Keratinocyte (primary cell): ENCODE measurements around the gene CHP1. TPM values are rescaled to one million over a fixed set of nuclear protein-coding genes. Genes with fewer than 3 reads are reported as not detected.

ENCODE experiments used
- DNase-seq: peaks from one replicate; pipeline ENCODE4 v3.0.0-alpha.2; 2011; ENCODE audit warnings: low read depth, missing footprints, low spot score
- FAIRE-seq: peaks from 2 replicates; lab custom pipeline; 2011; peaks lifted over from hg19 to GRCh38; lab: Jason Lieb, UNC
- H2AFZ ChIP-seq: 2 replicates; pipeline ENCODE4 v1.6.0; 2012; ENCODE audit warnings: low read length, control low read depth, inconsistent platforms; ENCODE audit not compliant: control insufficient read depth
- H3K27ac ChIP-seq: 2 replicates; pipeline ENCODE4 v1.5.1; 2011; ENCODE audit warnings: low read length; ENCODE audit not compliant: control insufficient read depth, insufficient read depth
- H3K27me3 ChIP-seq: 3 replicates; pipeline ENCODE4 v1.6.0; 2011; ENCODE audit warnings: low read length; ENCODE audit not compliant: control insufficient read depth, insufficient read depth; ENCODE audit errors: extremely low read depth
- H3K36me3 ChIP-seq, 2 experiments: 2 replicates in 1 of 2; 3 replicates in 1 of 2; pipeline ENCODE4 v1.5.1; 2011; ENCODE audit warnings: low read length in 2 of 2, mild to moderate bottlenecking in 1 of 2; ENCODE audit not compliant: control insufficient read depth in 2 of 2, insufficient read depth in 2 of 2; ENCODE audit errors: extremely low read depth in 1 of 2
- H3K4me1 ChIP-seq: 3 replicates; pipeline ENCODE4 v1.5.1; 2011; ENCODE audit warnings: low read length; ENCODE audit not compliant: control insufficient read depth, insufficient read depth; ENCODE audit errors: extremely low read depth
- H3K4me2 ChIP-seq: 3 replicates; pipeline ENCODE4 v1.6.0; 2011; ENCODE audit warnings: low read depth, low read length; ENCODE audit not compliant: control insufficient read depth, insufficient read depth; ENCODE audit errors: extremely low read depth
- H3K4me3 ChIP-seq, 3 experiments: fragments of 200-600 bp in 1 of 3; sonication (generic) in 1 of 3; 2 replicates in 2 of 3; 3 replicates in 1 of 3; pipeline ENCODE4 v1.5.1; 2011 to 2016; ENCODE audit warnings: low read length in 3 of 3, mild to moderate bottlenecking in 3 of 3, control low read depth in 2 of 3, inconsistent platforms in 1 of 3, low read depth in 1 of 3, mixed read lengths in 1 of 3, mixed run types in 1 of 3, moderate library complexity in 1 of 3; ENCODE audit not compliant: control insufficient read depth in 2 of 3, insufficient read depth in 2 of 3; ENCODE audit errors: extremely low read depth in 1 of 3
- H3K79me2 ChIP-seq: 2 replicates; pipeline ENCODE4 v1.6.0; 2012; ENCODE audit warnings: low read length; ENCODE audit not compliant: control insufficient read depth, insufficient read depth
- H3K9ac ChIP-seq: 3 replicates; pipeline ENCODE4 v1.6.0; 2011; ENCODE audit warnings: low read length; ENCODE audit not compliant: control insufficient read depth, insufficient read depth; ENCODE audit errors: extremely low read depth
- H3K9me1 ChIP-seq: 3 replicates; pipeline ENCODE4 v1.6.0; 2011; ENCODE audit warnings: low read length; ENCODE audit not compliant: control insufficient read depth, insufficient read depth; ENCODE audit errors: extremely low read depth
- H3K9me3 ChIP-seq: 2 replicates; pipeline ENCODE4 v1.5.1; 2012; ENCODE audit warnings: low read depth, low read length; ENCODE audit not compliant: control insufficient read depth
- H4K20me1 ChIP-seq: 3 replicates; pipeline ENCODE4 v1.6.0; 2011; ENCODE audit warnings: low read length; ENCODE audit not compliant: control insufficient read depth, insufficient read depth; ENCODE audit errors: extremely low read depth
- CTCF ChIP-seq, 3 experiments: IDR thresholded peaks in 1 of 3; conservative IDR thresholded peaks in 1 of 3; optimal IDR thresholded peaks in 1 of 3; 2 replicates in 2 of 3; 3 replicates in 1 of 3; pipeline versions ENCODE3 to v1.5.1; 2011; ENCODE audit warnings: low read length in 3 of 3, mild to moderate bottlenecking in 3 of 3, moderate library complexity in 2 of 3, control low read depth in 1 of 3, inconsistent platforms in 1 of 3; ENCODE audit not compliant: insufficient read depth in 2 of 3; ENCODE audit errors: extremely low read depth in 1 of 3
- EZH2 ChIP-seq: IDR thresholded peaks from one replicate; pipeline ENCODE4 v1.6.1; 2012; ENCODE audit warnings: inconsistent platforms, mild to moderate bottlenecking, low read length, moderate library complexity
- dilution Hi-C: fragments of 300-500 bp; cut with MboI; formaldehyde crosslinking; loops from one replicate; pipeline ENCODE4 v1.7.0; 2020; ENCODE audit warnings: low sequenced_read_pairs; ENCODE audit not compliant: extremely low pct_ligation_motif_present
- polyA plus RNA-seq, 5 experiments: library from polyadenylated mRNA; depleted of rRNA in 3 of 5; stranded (reverse) in 3 of 5; stranded (forward) in 1 of 5; unstranded in 1 of 5; fragments of >200 nt; gene quantifications; 1 replicate in 1 of 5; 2 replicates in 3 of 5; 3 replicates in 1 of 5; pipeline versions ENCODE4 v1.2.1 to v1.2.3, GENCODE V29; 2011 to 2012; ENCODE audit warnings: missing spikeins in 2 of 5, low read depth in 1 of 5, low replicate concordance in 1 of 5

CHP1 gene
- polyA plus RNA-seq, 1 donor (not counting 4 experiments of a cell fraction or from before 2014, with no cell fraction given) = 98.5 TPM

- dilution Hi-C loops = no loop called here
- H3K9me1 ChIP-seq = no peaks in the 10 kb centered on the region
- H3K4me1 ChIP-seq = peaks cover 10% of the 10 kb centered on the region
- no peaks in the 10 kb centered on the region for H3K27me3 ChIP-seq
- no peak overlapping the region for H2AFZ ChIP-seq
- FAIRE-seq (no peak), DNase-seq (no peak)
- no peaks in the 10 kb centered on the region for H4K20me1 ChIP-seq
- no peaks in the 10 kb centered on the region for H3K79me2 ChIP-seq
- H3K9ac ChIP-seq = no peak overlapping the region
- TF ChIP-seq EZH2 (no peak), CTCF (optimal IDR thresholded peaks at IDR 0.05 in 1 of 3, IDR thresholded peaks at IDR 0.05 in 1 of 3, conservative IDR thresholded peaks at IDR 0.05 in 1 of 3; ENCODE audit: extremely low read depth in 1 of 3, insufficient read depth in 2 of 3, low read length in 3 of 3) (no peak)
- no peak overlapping the region for H3K4me3 ChIP-seq
- H3K27ac ChIP-seq = no peak overlapping the region
- no peaks in the 10 kb centered on the region for H3K9me3 ChIP-seq
- H3K36me3 ChIP-seq = peaks cover 13 to 28% of the 10 kb centered on the region in 2 experiments
- no peak overlapping the region for H3K4me2 ChIP-seq
Measured at GRCh38 chr15:41262571-41262970, 31.5 kb downstream of the CHP1 start.

GRCh38 chr15:41263891-41264351, 32.9 kb downstream of the CHP1 start:
- Histone ChIP-seq H3K9me3 (no peaks in the 10 kb centered on the region), H3K9ac (peak overlapping the region; percentile 22), H3K79me2 (no peaks in the 10 kb centered on the region), H3K4me1 (peaks cover 10% of the 10 kb centered on the region), H3K27ac (peak overlapping the region; percentile 68), H3K36me3 (peaks cover 10 to 24% of the 10 kb centered on the region in 2 experiments), H3K9me1 (no peaks in the 10 kb centered on the region), H3K4me3 (peak overlapping the region in 2 of 3 experiments; percentile 36), H4K20me1 (no peaks in the 10 kb centered on the region), H3K4me2 (peak overlapping the region; percentile 66), H3K27me3 (no peaks in the 10 kb centered on the region), H2AFZ (peak overlapping the region; percentile 24)
- dilution Hi-C loops = no loop called here
- no peak for TF ChIP-seq CTCF (optimal IDR thresholded peaks at IDR 0.05 in 1 of 3, IDR thresholded peaks at IDR 0.05 in 1 of 3, conservative IDR thresholded peaks at IDR 0.05 in 1 of 3; ENCODE audit: extremely low read depth in 1 of 3, insufficient read depth in 2 of 3, low read length in 3 of 3)
- no peak for TF ChIP-seq EZH2
- DNase-seq (no peak), FAIRE-seq (peak; percentile 89)
